Measurements from ENCODE around the gene DUOX1. TPM values are rescaled to one million over a fixed set of nuclear protein-coding genes. Genes with fewer than 3 reads are reported as not detected.

DUOX1 gene
- not detected in 5 replicates for total RNA-seq (2022; extraction: Qiagen RNA extraction; ENCODE audit: low read depth)

DNA sequence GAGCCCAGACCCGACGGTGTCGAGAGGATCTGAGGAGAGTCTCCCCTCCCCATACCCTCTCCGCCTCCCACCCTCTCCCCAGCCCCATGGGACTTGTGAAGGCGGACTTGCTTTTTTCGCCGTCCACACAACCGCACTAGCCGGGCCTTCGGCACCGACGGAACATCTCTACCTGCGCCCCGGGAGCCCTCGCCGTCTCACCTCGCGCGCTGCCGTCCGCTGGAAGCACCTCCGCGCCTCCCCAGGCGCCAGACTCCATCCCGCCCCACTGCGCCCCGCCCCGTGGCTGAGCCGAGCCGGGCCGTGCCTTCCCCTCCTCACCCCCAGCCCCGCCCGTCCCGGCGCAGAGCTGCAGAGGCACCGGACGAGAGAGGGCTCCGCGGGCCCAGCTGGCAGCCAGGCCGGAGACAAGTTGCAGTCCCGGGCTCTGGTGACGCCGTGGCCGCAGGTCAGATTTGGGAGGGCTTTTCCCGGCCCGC lies at the start of gene DUOX1, which contains the start of gene DUOXA1:
TSS of gene DUOX1 (plus strand) at position 344 of the 479 bp plus-strand sequence. CDS start 1,973 bp downstream, outside the sequence.
TSS of gene DUOXA1 (minus strand) at position 229 of the 479 bp plus-strand sequence. CDS start 6,865 bp downstream, outside the sequence.

DNA sequence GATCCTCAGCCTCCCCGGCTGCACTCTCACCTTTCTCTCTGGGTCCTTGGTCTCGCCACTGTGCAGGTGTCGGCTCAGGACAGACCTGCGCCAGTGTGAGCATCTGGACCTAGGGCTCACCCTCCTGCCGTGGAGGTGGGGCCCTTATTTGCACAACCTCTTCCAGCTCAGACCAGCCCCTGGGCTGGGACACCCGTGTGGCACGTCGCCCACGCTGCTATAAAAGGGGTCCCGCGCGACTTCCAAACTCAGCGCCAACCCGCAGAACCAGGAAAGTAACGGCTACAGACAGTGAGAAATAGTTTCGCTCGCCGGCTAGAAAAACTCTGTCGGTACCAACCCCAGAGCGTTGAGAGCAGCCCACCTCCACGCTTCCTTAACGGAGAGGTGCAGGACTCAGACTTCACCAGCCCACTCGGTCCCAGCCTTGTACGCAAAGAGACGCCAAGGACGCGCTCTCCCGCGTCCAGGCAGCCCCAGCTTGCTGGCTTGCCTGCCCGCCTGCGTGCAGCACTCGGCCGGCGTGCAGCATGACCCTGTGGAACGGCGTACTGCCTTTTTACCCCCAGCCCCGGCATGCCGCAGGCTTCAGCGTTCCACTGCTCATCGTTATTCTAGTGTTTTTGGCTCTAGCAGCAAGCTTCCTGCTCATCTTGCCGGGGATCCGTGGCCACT lies 15.6 kb upstream of the DUOX1 start, which contains the start of the genes DUOX2 and DUOXA2:
TSS of gene DUOX2 (minus strand) at position 97 of the 675 bp plus-strand sequence. CDS start 761 bp downstream, outside the sequence.
TSS of gene DUOXA2 (plus strand) at position 251 of the 675 bp plus-strand sequence. CDS start at position 531, 280 bp downstream.

GRCh38 chr15:45187894-45188830 lies 58.4 kb downstream of the DUOX1 start, which contains the start of gene SHF:
Gene SHF, minus strand, starts transcription at chr15:45187966. Its CDS starts 15 bp downstream, at chr15:45187951.

Other genes starting within 250 kb of the DUOX1 start
- not detected in 5 replicates for gene TERB2, start 173.3 kb upstream of the DUOX1 start, total RNA-seq (2022; extraction: Qiagen RNA extraction; ENCODE audit: low read depth)
- 30.5 to 36.1 TPM (median 32.7 TPM) in 5 replicates for gene SORD, start 106.8 kb upstream of the DUOX1 start, total RNA-seq (2022; extraction: Qiagen RNA extraction; ENCODE audit: low read depth)
- gene DUOX2, start 15.8 kb upstream of the DUOX1 start, total RNA-seq (2022; extraction: Qiagen RNA extraction; ENCODE audit: low read depth): 0.01 to 0.03 TPM (median 0.03 TPM) in 4 of 5 replicates, not detected in the other
- gene DUOXA2, start 15.7 kb upstream of the DUOX1 start, total RNA-seq (2022; extraction: Qiagen RNA extraction; ENCODE audit: low read depth): not detected in 5 replicates
- 0.09 to 0.19 TPM (median 0.11 TPM) in 4 of 5 replicates, not detected in the other for gene DUOXA1, start 115 bp upstream of the DUOX1 start, total RNA-seq (2022; extraction: Qiagen RNA extraction; ENCODE audit: low read depth)
- 0.35 to 1.0 TPM (median 0.80 TPM) in 5 replicates for gene SHF, start 58.0 kb downstream of the DUOX1 start, total RNA-seq (2022; extraction: Qiagen RNA extraction; ENCODE audit: low read depth)
- gene SLC28A2, start 122.2 kb downstream of the DUOX1 start, total RNA-seq (2022; extraction: Qiagen RNA extraction; ENCODE audit: low read depth): not detected in 5 replicates
- 1.9 to 3.5 TPM (median 2.6 TPM) in 5 replicates for gene GATM, start 248.6 kb downstream of the DUOX1 start, total RNA-seq (2022; extraction: Qiagen RNA extraction; ENCODE audit: low read depth)

All from A549 treated with GW870086 at 1 μM for 4 hours (cell line).